Measurements from ENCODE around the gene KLHL17. TPM values are rescaled to one million over a fixed set of nuclear protein-coding genes. Genes with fewer than 3 reads are reported as not detected.
A peak's percentile ranks its signal among the peaks of the same experiment; 100 is the strongest.
"Not testable (repeated sequence)": the region's sequence is repeated elsewhere in the genome, so short reads cannot be mapped to it uniquely, and the experiment has no call there.

Gene KLHL17
- total RNA-seq, 1 donor from 2014 or later: 6.6 TPM

- DNase-seq (no peak), ATAC-seq (no peak)
- intact Hi-C loops (cut with micrococcal nuclease): no loop called here
These were observed 43.4 kb downstream of the KLHL17 start for GRCh38 chr1:1003618-1004419.

- intact Hi-C loops (cut with micrococcal nuclease): no loop called here
- ATAC-seq (no peak), DNase-seq (no peak)
These were observed 44.0 kb downstream of the KLHL17 start for GRCh38 chr1:1004420-1004779.

- DNase-seq: peak; percentile 73
- ATAC-seq: peak; percentile 27
- intact Hi-C loops (cut with micrococcal nuclease): no loop called here
These were observed 44.7 kb downstream of the KLHL17 start for GRCh38 chr1:1004780-1005697.

GRCh38 chr1:1005774-1006304, 45.5 kb downstream of the KLHL17 start:
- intact Hi-C loops (cut with micrococcal nuclease): no loop called here
- ATAC-seq (no peak), DNase-seq (no peak)

GRCh38 chr1:1006305-1007159, 46.1 kb downstream of the KLHL17 start:
- intact Hi-C loops (cut with micrococcal nuclease): no loop called here
- DNase-seq: no peak
- ATAC-seq: no peak

GRCh38 chr1:1010131-1010530, 49.7 kb downstream of the KLHL17 start:
- DNase-seq; intact Hi-C loops (cut with micrococcal nuclease); ATAC-seq: not testable (repeated sequence)

- intact Hi-C loops (cut with micrococcal nuclease): no loop called here
- DNase-seq (no peak), ATAC-seq (no peak)
These were observed 51.1 kb downstream of the KLHL17 start for GRCh38 chr1:1011396-1011949.

GRCh38 chr1:1012736-1013104, 52.3 kb downstream of the KLHL17 start:
- peak; percentile 23 for DNase-seq
- intact Hi-C loops (cut with micrococcal nuclease); ATAC-seq: not testable (repeated sequence)

GRCh38 chr1:1013105-1013921, 52.9 kb downstream of the KLHL17 start, which contains the start of gene ISG15:
ISG15 (plus strand) TSS chr1:1013497; CDS start chr1:1013574, 77 bp downstream.
- ATAC-seq (peak; percentile 92), DNase-seq (peak; percentile 96)
- intact Hi-C loops (cut with micrococcal nuclease): no loop called here

GRCh38 chr1:1013922-1014648, 53.7 kb downstream of the KLHL17 start:
- DNase-seq (no peak), ATAC-seq (peak; percentile 22)
- intact Hi-C loops (cut with micrococcal nuclease): no loop called here

- ATAC-seq: no peak
- no peak for DNase-seq
- intact Hi-C loops (cut with micrococcal nuclease): no loop called here
These were observed 54.7 kb downstream of the KLHL17 start for GRCh38 chr1:1014799-1015681.

Other genes starting within 250 kb of the KLHL17 start
- 2.1 TPM for gene SAMD11, start 36.7 kb upstream of the KLHL17 start, total RNA-seq
- 46.8 TPM for gene NOC2L, start 1.3 kb upstream of the KLHL17 start, total RNA-seq
- not detected for gene PLEKHN1, start 5.9 kb downstream of the KLHL17 start, total RNA-seq
- gene PERM1, start 21.5 kb downstream of the KLHL17 start, total RNA-seq: 187 TPM
- 39.4 TPM for gene HES4, start 39.5 kb downstream of the KLHL17 start, total RNA-seq
- 16.4 TPM for gene ISG15, start 52.9 kb downstream of the KLHL17 start, total RNA-seq
- 18.5 TPM for gene AGRN, start 59.5 kb downstream of the KLHL17 start, total RNA-seq
- not detected for gene RNF223, start 113.7 kb downstream of the KLHL17 start, total RNA-seq
- 4.0 TPM for gene C1orf159, start 155.5 kb downstream of the KLHL17 start, total RNA-seq
- gene TTLL10, start 213.3 kb downstream of the KLHL17 start, total RNA-seq: not detected
- gene TNFRSF18, start 246.0 kb downstream of the KLHL17 start, total RNA-seq: 0.32 TPM